HL-60 (cell line): Measurements from ENCODE around the gene THOC6.

Experiments
- DNase-seq, 2 experiments: peaks; one replicate each; pipeline ENCODE4 v3.0.0-alpha.2; 2010 to 2020; ENCODE audit warnings: low read depth in 1 of 2, low spot score in 1 of 2
- H3K27ac ChIP-seq: fragments of 250-450 bp; sonication (Bioruptor Pico); replicated peaks from 2 replicates; pipeline ENCODE4 v1.5.1; 2020; ENCODE audit warnings: mild to moderate bottlenecking, moderate library complexity
- H3K27me3 ChIP-seq: fragments of 250-450 bp; sonication (Bioruptor Pico); 2 replicates; pipeline ENCODE4 v1.5.1; 2021; ENCODE audit warnings: mild to moderate bottlenecking, moderate library complexity; ENCODE audit not compliant: insufficient read depth, poor library complexity, severe bottlenecking
- H3K4me3 ChIP-seq: replicated peaks from 2 replicates; pipeline ENCODE4 v1.5.1; 2011; ENCODE audit warnings: mild to moderate bottlenecking, control low read depth, low read length; ENCODE audit not compliant: insufficient read depth
- CTCF ChIP-seq: IDR thresholded peaks from one replicate; pipeline ENCODE4 v1.5.1; 2011; ENCODE audit warnings: low read length, control low read depth, inconsistent platforms; ENCODE audit not compliant: insufficient read depth
- GABPA ChIP-seq: IDR thresholded peaks from 2 replicates; pipeline ENCODE4 v1.6.1; 2012; ENCODE audit warnings: low read depth
- POLR2AphosphoS5 ChIP-seq: IDR thresholded peaks from 2 replicates; pipeline ENCODE4 v1.6.1; 2012; ENCODE audit warnings: low read depth
- REST ChIP-seq: IDR thresholded peaks from 2 replicates; pipeline ENCODE4 v1.6.1; 2012; ENCODE audit warnings: low read depth; ENCODE audit not compliant: insufficient replicate concordance
- SPI1 ChIP-seq: IDR thresholded peaks from 2 replicates; pipeline ENCODE4 v1.6.1; 2012; ENCODE audit warnings: low read depth, mild to moderate bottlenecking, borderline replicate concordance

Gene THOC6

GRCh38 chr16:3001316-3001715, 22.5 kb upstream of the THOC6 start:
- Histone ChIP-seq H3K27me3 (no peaks in the 10 kb centered on the region), H3K4me3 (no peak overlapping the region), H3K27ac (no peak overlapping the region)
- TF ChIP-seq CTCF, result no peak
- no peak for TF ChIP-seq POLR2AphosphoS5
- TF ChIP-seq GABPA, result no peak
- TF ChIP-seq REST, result no peak
- no peak for TF ChIP-seq SPI1
- DNase-seq, result no peak

- TF ChIP-seq CTCF (no peak), GABPA (no peak), SPI1 (no peak), POLR2AphosphoS5 (no peak), REST (no peak)
- Histone ChIP-seq H3K27ac (no peak overlapping the region), H3K4me3 (no peak overlapping the region), H3K27me3 (no peaks in the 10 kb centered on the region)
- DNase-seq, result peak; percentile 99 to 100
Observed at GRCh38 chr16:3003582-3004270, 20.1 kb upstream of the THOC6 start.

- Histone ChIP-seq H3K27ac (no peak overlapping the region), H3K4me3 (no peak overlapping the region; the same call in none of the 2 replicates), H3K27me3 (no peaks in the 10 kb centered on the region)
- peak in 1 of 2 experiments; percentile 21 for DNase-seq
- TF ChIP-seq GABPA (no peak), SPI1 (no peak), REST (no peak), POLR2AphosphoS5 (no peak), CTCF (no peak)
Observed at GRCh38 chr16:3004319-3004718, 19.5 kb upstream of the THOC6 start.
